DND-41 (cell line): Measurements from ENCODE around the gene TRIM63.

Source experiments
- ATAC-seq: fragments of 200-7000 bp; cut with Tn5 transposase; 3 replicates; pipeline ENCODE4 v1.9.1; 2021; ENCODE audit warnings: low read depth; ENCODE audit not compliant: insufficient read depth
- DNase-seq: peaks from one replicate; pipeline ENCODE4 v3.0.0-alpha.2; 2020
- H2AFZ ChIP-seq: 2 replicates; pipeline ENCODE4 v1.6.0; 2012; ENCODE audit warnings: low read depth, low read length
- H3K27ac ChIP-seq: 2 replicates; pipeline ENCODE4 v1.5.1; 2012; ENCODE audit warnings: low read length, inconsistent platforms
- H3K27me3 ChIP-seq: fragments of 200-600 bp; sonication (generic); 2 replicates; pipeline ENCODE4 v1.6.0; 2012; ENCODE audit warnings: low read length, mild to moderate bottlenecking, inconsistent platforms; ENCODE audit not compliant: insufficient read depth, poor library complexity
- H3K36me3 ChIP-seq: 2 replicates; pipeline ENCODE4 v1.5.1; 2012; ENCODE audit warnings: low read length, inconsistent platforms; ENCODE audit not compliant: insufficient read depth
- H3K4me1 ChIP-seq: 2 replicates; pipeline ENCODE4 v1.5.1; 2012; ENCODE audit warnings: mild to moderate bottlenecking, low read length; ENCODE audit not compliant: insufficient read depth
- H3K4me2 ChIP-seq: 2 replicates; pipeline ENCODE4 v1.6.0; 2012; ENCODE audit warnings: mild to moderate bottlenecking, moderate library complexity, low read length, inconsistent platforms; ENCODE audit not compliant: insufficient read depth
- H3K4me3 ChIP-seq, 2 experiments: fragments of 200-600 bp in 1 of 2; shearing (Covaris generic) in 1 of 2; 2 replicates each; pipeline ENCODE4 v1.5.1; 2012 to 2016; ENCODE audit warnings: inconsistent platforms in 2 of 2, low read length in 2 of 2, mild to moderate bottlenecking in 2 of 2, low read depth in 1 of 2, moderate library complexity in 1 of 2
- H3K79me2 ChIP-seq: 2 replicates; pipeline ENCODE4 v1.6.0; 2012; ENCODE audit warnings: low read length, inconsistent platforms; ENCODE audit not compliant: insufficient read depth
- H3K9ac ChIP-seq: 2 replicates; pipeline ENCODE4 v1.6.0; 2012; ENCODE audit warnings: low read depth, mild to moderate bottlenecking, inconsistent platforms, low read length, moderate library complexity
- H3K9me3 ChIP-seq: 2 replicates; pipeline ENCODE4 v1.5.1; 2012; ENCODE audit warnings: low read length, moderate library complexity, mild to moderate bottlenecking, inconsistent platforms; ENCODE audit not compliant: insufficient read depth, severe bottlenecking
- H4K20me1 ChIP-seq: 2 replicates; pipeline ENCODE4 v1.6.0; 2012; ENCODE audit warnings: low read length; ENCODE audit not compliant: insufficient read depth
- CTCF ChIP-seq: IDR thresholded peaks from 2 replicates; pipeline ENCODE4 v1.5.1; 2012; ENCODE audit warnings: borderline replicate concordance, low read length, moderate library complexity, mild to moderate bottlenecking; ENCODE audit not compliant: poor library complexity, severe bottlenecking; ENCODE audit errors: extremely low read depth
- EZH2 ChIP-seq: IDR thresholded peaks from 3 replicates; pipeline ENCODE4 v1.6.1; 2012; ENCODE audit warnings: borderline replicate concordance, low read depth, mild to moderate bottlenecking, moderate library complexity, low read length, inconsistent platforms; ENCODE audit not compliant: severe bottlenecking

The TRIM63 gene

GRCh38 chr1:26041978-26042377, 25.5 kb downstream of the TRIM63 start:
- H3K79me2 ChIP-seq = no peaks in the 10 kb centered on the region
- H4K20me1 ChIP-seq = no peaks in the 10 kb centered on the region
- no peak for DNase-seq
- TF ChIP-seq EZH2 = no peak
- no peak for TF ChIP-seq CTCF
- H3K4me2 ChIP-seq = no peak overlapping the region
- no peaks in the 10 kb centered on the region for H3K9me3 ChIP-seq
- H3K9ac ChIP-seq = no peak overlapping the region
- H3K27ac ChIP-seq = no peak overlapping the region
- H2AFZ ChIP-seq = no peak overlapping the region
- no peaks in the 10 kb centered on the region for H3K4me1 ChIP-seq
- H3K27me3 ChIP-seq = peaks cover 14% of the 10 kb centered on the region
- H3K4me3 ChIP-seq = no peak overlapping the region
- no peak for ATAC-seq
- no peaks in the 10 kb centered on the region for H3K36me3 ChIP-seq

GRCh38 chr1:26041401-26041800, 26.0 kb downstream of the TRIM63 start:
- Histone ChIP-seq H3K36me3 (no peaks in the 10 kb centered on the region), H3K9ac (no peak overlapping the region), H3K79me2 (no peaks in the 10 kb centered on the region), H3K4me3 (no peak overlapping the region), H3K27me3 (peaks cover 14% of the 10 kb centered on the region), H3K4me2 (no peak overlapping the region), H3K4me1 (peaks cover 2% of the 10 kb centered on the region), H2AFZ (no peak overlapping the region), H3K9me3 (no peaks in the 10 kb centered on the region), H4K20me1 (no peaks in the 10 kb centered on the region), H3K27ac (no peak overlapping the region)
- DNase-seq = no peak
- no peak for ATAC-seq
- TF ChIP-seq CTCF = no peak
- no peak for TF ChIP-seq EZH2

DNA sequence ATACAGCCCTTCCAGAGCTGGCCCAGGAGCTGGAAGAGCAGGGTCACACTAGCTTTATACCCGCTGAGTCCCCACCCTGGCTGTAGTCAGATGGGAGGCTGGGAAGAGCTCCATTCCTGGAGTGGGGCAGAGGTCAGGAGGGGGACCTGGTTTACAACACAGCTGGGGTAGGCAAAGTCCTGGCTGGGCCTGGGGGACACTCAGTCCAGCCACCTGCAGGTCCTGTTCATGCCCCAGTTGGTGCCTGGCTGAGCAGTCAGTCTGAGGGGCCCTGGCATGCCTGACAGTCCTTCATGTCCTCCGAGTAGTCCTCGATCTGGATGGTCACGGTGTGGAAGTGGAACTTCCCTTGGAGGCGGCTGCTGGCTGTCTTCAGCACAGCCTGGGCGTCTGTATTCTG, 28.5 kb downstream of the TRIM63 start:
- Histone ChIP-seq H3K27ac (no peak overlapping the region), H3K79me2 (no peaks in the 10 kb centered on the region), H3K9ac (no peak overlapping the region), H3K4me3 (no peak overlapping the region), H4K20me1 (no peaks in the 10 kb centered on the region), H3K9me3 (no peaks in the 10 kb centered on the region), H3K4me2 (no peak overlapping the region), H3K36me3 (no peaks in the 10 kb centered on the region; the same call in 1 of the 2 replicates), H3K27me3 (peaks cover 14% of the 10 kb centered on the region), H3K4me1 (peaks cover 23% of the 10 kb centered on the region), H2AFZ (no peak overlapping the region)
- ATAC-seq = no peak
- DNase-seq = no peak
- no peak for TF ChIP-seq EZH2

DNA sequence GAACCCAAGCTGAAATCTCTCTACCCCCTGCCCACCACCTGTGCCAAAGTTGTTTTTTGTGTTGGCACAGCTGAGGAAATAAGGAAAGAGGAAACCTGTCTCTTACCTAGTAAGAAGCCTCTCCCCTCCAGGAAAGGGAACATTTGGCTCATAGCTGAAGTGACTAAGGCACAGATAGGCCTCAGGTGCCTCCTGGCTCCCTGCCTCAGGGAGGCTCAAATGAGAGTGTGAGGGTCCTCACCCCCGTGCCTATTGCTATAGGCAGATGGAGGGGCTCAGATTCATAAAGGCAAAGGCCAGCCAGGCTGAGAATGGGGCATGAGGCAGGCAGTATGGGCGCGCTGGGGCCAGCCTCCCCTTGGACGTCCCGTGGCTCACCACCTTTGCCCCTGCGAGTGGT, 29.0 kb downstream of the TRIM63 start:
- Histone ChIP-seq H3K36me3 (no peaks in the 10 kb centered on the region; the same call in 1 of the 2 replicates), H3K27ac (no peak overlapping the region), H3K4me3 (no peak overlapping the region), H3K4me2 (no peak overlapping the region), H2AFZ (no peak overlapping the region), H3K79me2 (no peaks in the 10 kb centered on the region), H3K4me1 (peaks cover 23% of the 10 kb centered on the region), H3K27me3 (peaks cover 14% of the 10 kb centered on the region), H4K20me1 (no peaks in the 10 kb centered on the region), H3K9ac (no peak overlapping the region), H3K9me3 (no peaks in the 10 kb centered on the region)
- DNase-seq (no peak), ATAC-seq (no peak)
- TF ChIP-seq CTCF (no peak), EZH2 (no peak)
